CD4-positive, alpha-beta T cell treated with Interferon gamma for 1 hour (primary cell): ENCODE results near the gene CINP.
A peak's percentile ranks its signal among the peaks of the same experiment; 100 is the strongest.
"Not testable (repeated sequence)": the region's sequence is repeated elsewhere in the genome, so short reads cannot be mapped to it uniquely, and the experiment has no call there.

Source experiments
- DNase-seq: peaks from one replicate; pipeline ENCODE4 v3.0.0-alpha.2; 2020

The CINP gene

GRCh38 chr14:102319351-102320032 is 43.2 kb downstream of the CINP start, which contains the start of gene ZNF839:
TSS of gene ZNF839 (plus strand) at chr14:102319746. CDS start at chr14:102319766, 20 bp downstream.
- peak; percentile 92 for DNase-seq

- DNase-seq = no peak
Measured at GRCh38 chr14:102318781-102319276, 43.9 kb downstream of the CINP start.

DNA sequence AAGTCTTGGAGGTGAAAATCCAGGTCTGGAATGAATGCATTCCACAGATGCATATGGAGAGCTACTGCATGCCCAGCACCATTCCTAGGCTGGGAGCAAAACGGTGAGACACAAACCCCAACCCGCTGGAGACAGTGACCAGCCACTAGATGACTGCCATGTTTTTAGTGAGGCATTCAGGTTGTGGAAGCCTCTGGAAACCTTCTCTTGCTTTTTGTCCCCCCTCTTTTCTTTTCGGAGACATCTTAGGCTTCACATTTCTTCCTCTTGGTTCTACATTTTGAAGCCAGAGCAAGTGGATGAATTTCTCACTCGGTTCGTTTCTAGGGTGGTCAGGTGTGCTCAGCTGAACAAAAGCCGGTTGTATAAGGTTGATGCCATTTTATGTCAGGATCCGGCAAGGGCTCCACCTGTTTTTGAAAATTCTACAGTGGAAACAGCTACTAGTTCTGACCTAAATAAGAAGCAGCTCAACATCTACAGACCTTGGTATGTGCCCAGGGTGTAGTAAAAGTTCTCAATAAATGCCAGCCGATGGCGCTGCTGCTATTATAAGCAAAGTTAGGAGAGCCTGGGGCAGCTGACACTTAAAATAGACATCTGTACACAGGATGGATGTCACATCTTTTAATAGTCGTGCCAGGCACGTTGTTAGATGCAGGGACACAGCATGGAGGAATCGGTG is 45.0 kb downstream of the CINP start:
- peak; percentile 24 for DNase-seq

GRCh38 chr14:102316743-102317563 is 45.7 kb downstream of the CINP start:
- DNase-seq = peak; percentile 91

- peak; percentile 16 for DNase-seq
Measured at GRCh38 chr14:102316338-102316742, 46.4 kb downstream of the CINP start.

DNA sequence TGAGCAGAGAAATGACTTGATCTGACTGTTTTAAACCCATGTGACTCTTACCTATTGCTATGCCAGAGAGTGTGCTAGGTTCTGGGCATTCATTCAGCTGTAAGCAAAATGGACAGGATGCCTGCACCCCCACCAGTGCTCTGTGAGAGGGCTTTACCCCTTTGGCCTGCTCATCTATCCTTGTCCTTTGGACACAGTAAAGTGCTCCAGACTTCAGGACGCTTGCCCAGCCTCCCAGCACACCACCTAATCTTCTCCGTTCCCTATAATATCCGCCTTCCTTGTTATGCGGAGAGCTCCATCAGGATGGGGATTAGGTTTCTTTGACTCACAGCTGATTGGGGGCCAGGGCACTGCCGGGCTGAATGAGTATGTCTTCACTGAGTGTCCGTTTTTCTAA is 47.6 kb downstream of the CINP start:
- no peak for DNase-seq

DNA sequence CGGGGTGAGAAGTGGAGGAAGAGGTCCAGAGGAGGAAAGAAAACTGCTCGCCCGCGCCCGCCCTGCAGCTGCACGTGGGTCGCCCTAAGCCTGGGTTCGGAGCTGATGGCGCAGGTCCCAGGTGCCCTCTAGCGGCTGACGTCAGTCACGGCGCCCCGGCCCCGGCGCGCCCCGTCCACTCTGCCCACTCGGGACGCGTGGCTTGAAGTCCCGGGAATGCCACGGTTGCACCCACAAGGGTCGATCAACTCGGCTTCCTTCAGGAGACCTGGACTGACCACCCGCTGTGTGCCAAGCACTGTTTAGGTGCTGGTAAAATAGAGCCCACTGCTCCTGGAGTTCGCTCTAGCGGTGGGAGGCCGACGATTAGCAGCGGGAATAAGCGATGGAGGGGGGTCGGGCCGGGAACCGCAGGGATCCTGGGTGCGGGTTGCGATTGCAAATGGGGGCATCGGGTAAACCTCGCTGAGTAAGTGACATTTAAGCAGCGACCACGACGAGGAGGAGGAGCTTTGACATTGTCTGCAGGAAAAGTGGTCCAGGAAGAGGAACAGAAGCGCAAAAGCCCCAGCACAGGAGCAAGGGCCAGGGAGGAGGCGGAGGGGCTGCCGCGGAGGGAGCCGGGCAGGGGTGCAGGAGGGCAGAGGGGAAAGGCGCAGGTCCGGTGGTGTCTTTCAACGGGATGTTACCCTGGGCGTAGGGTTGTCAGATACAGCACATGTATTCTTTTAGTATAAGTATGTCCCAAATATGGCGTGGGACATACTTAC is 48.3 kb downstream of the CINP start:
- peak; percentile 78 for DNase-seq

- peak; percentile 98 for DNase-seq
Measured at GRCh38 chr14:102304611-102305506, 57.8 kb downstream of the CINP start, which contains the start of gene MOK. TSS of gene MOK (minus strand) at chr14:102305164. CDS start at chr14:102304968, 196 bp downstream.

- no peak for DNase-seq
Measured at GRCh38 chr14:102303664-102304063, 59.0 kb downstream of the CINP start.

DNA sequence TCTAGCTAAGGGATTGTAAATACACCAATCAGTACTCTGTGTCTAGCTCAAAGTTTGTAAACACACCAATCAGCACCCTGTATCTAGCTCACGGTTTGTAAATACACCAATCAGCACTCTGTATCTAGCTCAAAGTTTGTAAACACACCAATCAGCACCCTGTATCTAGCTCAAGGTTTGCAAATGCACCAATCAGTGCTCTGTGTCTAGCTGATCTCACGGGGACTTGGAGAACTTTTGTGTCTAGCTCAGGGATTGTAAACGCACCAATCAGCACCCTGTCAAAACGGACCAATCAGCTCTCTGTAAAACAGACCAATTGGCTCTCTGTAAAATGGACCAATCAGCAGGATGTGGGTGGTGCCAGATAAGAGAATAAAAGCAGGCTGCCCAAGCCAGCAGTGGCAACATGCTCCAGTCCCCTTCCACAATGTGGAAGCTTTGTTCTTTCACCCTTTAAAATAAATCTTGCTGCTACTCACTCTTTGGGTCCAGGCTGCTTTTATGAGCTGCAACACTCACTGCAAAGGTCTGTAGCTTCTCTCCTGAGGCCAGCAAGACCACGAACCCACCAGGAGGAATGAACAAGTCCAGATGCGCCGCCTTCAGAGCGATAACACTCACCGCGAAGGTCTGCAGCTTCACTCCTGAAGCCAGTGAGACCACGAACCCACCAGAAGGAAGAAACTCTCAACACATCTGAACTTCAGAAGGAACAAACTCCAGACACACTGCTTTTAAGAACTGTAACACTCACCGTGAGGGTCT is 64.2 kb downstream of the CINP start:
- DNase-seq = not testable (repeated sequence)
